Neural cell (in vitro differentiated cells): ENCODE results near the gene PROSER2.

Experiments
- EZH2 ChIP-seq: fragments of 200-600, 300-800 bp; shearing (Covaris generic), sonication (generic); IDR thresholded peaks from 2 replicates; pipeline ENCODE4 v1.6.1; 2014; ENCODE audit warnings: antibody characterized with exemption, low read length, borderline replicate concordance, mild to moderate bottlenecking; ENCODE audit not compliant: insufficient read depth, poor library complexity, severe bottlenecking
- RAD21 ChIP-seq: fragments of 450-650 bp; conservative IDR thresholded peaks from 2 replicates; pipeline ENCODE4 v1.6.1; 2014; ENCODE audit warnings: antibody characterized with exemption, mild to moderate bottlenecking, moderate library complexity
- TAF1 ChIP-seq: IDR thresholded peaks from 2 replicates; pipeline ENCODE4 v1.6.1; 2012; ENCODE audit warnings: low read depth
- TF ChIP-seq, protein P1 (sequence below): fragments of 450-650 bp; IDR thresholded peaks from 2 replicates; pipeline ENCODE4 v1.5.1; 2014; ENCODE audit warnings: antibody characterized with exemption, mild to moderate bottlenecking, moderate library complexity; ENCODE audit not compliant: poor library complexity, severe bottlenecking

- TF ChIP-seq, protein P1, sequence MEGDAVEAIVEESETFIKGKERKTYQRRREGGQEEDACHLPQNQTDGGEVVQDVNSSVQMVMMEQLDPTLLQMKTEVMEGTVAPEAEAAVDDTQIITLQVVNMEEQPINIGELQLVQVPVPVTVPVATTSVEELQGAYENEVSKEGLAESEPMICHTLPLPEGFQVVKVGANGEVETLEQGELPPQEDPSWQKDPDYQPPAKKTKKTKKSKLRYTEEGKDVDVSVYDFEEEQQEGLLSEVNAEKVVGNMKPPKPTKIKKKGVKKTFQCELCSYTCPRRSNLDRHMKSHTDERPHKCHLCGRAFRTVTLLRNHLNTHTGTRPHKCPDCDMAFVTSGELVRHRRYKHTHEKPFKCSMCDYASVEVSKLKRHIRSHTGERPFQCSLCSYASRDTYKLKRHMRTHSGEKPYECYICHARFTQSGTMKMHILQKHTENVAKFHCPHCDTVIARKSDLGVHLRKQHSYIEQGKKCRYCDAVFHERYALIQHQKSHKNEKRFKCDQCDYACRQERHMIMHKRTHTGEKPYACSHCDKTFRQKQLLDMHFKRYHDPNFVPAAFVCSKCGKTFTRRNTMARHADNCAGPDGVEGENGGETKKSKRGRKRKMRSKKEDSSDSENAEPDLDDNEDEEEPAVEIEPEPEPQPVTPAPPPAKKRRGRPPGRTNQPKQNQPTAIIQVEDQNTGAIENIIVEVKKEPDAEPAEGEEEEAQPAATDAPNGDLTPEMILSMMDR = no peak
- TF ChIP-seq EZH2 = no peak
- TF ChIP-seq TAF1 = no peak
- no peak for TF ChIP-seq RAD21
Observed at GRCh38 chr10:11898372-11899066, 75.4 kb downstream of the PROSER2 start.
